Upper lobe of left lung (tissue), 6 donors: ENCODE measurements around the gene SLC14A1. TPM values are rescaled to one million over a fixed set of nuclear protein-coding genes. Genes with fewer than 3 reads are reported as not detected.

Source experiments
- ATAC-seq, 2 donors: fragments of 200-7000 bp; cut with Tn5 transposase; one replicate each; pipeline ENCODE4 v1.9.1; 2022; ENCODE audit warnings: mild to moderate bottlenecking in 2 of 2, moderate library complexity in 2 of 2; ENCODE audit not compliant: low FRiP score in 2 of 2
- DNase-seq, 2 donors: peaks; one replicate each; pipeline ENCODE4 v3.0.0-alpha.2; 2019 to 2020
- H3K27ac ChIP-seq, 4 donors: fragments of 200-600 bp; sonication (generic); one replicate each; pipeline ENCODE4 v1.5.1; 2016 to 2019
- H3K27me3 ChIP-seq, 4 donors: fragments of 200-600 bp; sonication (generic); one replicate each; pipeline ENCODE4 v1.5.1; 2017 to 2019
- H3K36me3 ChIP-seq, 4 donors: fragments of 200-600 bp; sonication (generic); one replicate each; pipeline ENCODE4 v1.5.1; 2016 to 2019
- H3K4me1 ChIP-seq, 4 donors: fragments of 200-600 bp; sonication (generic); one replicate each; pipeline ENCODE4 v1.5.1; 2018 to 2019
- H3K4me3 ChIP-seq, 4 donors: fragments of 200-600 bp; sonication (generic); one replicate each; pipeline ENCODE4 v1.5.1; 2017 to 2019; ENCODE audit warnings: mild to moderate bottlenecking in 2 of 4, moderate library complexity in 1 of 4
- H3K9me3 ChIP-seq, 4 donors: fragments of 200-600 bp; sonication (generic); one replicate each; pipeline ENCODE4 v1.5.1; 2018 to 2019
- CTCF ChIP-seq, 6 experiments: fragments of 450-650 bp in 4 of 6; fragments of 200-600 bp in 2 of 6; sonication (generic) in 2 of 6; IDR thresholded peaks; one replicate each; pipeline ENCODE4 v1.5.1; 2016 to 2019; ENCODE audit warnings: antibody characterized with exemption in 6 of 6
- EP300 ChIP-seq, 4 donors: sonication (generic); formaldehyde crosslinking; IDR thresholded peaks; one replicate each; pipeline ENCODE4 v1.5.1; 2017; ENCODE audit warnings: antibody characterized with exemption in 4 of 4, control low read depth in 2 of 4
- POLR2A ChIP-seq, 4 donors: fragments of 450-650 bp; IDR thresholded peaks; one replicate each; pipeline ENCODE4 v1.5.1; 2016 to 2017; ENCODE audit warnings: antibody characterized with exemption in 4 of 4, mild to moderate bottlenecking in 2 of 4
- POLR2AphosphoS5 ChIP-seq, 2 donors: sonication (generic); formaldehyde crosslinking; IDR thresholded peaks; one replicate each; pipeline ENCODE4 v1.5.1; 2017; ENCODE audit warnings: antibody characterized with exemption in 2 of 2
- WGBS, 2 donors: methylation state at CpG; one replicate each; pipeline ENCODE4 v1.1.5; 2017 to 2018; 5-methylcytosine and 5-hydroxymethylcytosine counted together
- total RNA-seq, 6 donors: library from RNA; depleted of rRNA in 4 of 6; stranded (reverse); fragments of >200 nt in 4 of 6; gene quantifications; one replicate each; pipeline versions ENCODE4 v1.1.0 to v1.2.1, GENCODE V29; 2016 to 2021
- donor health status: DM: no; HTN: no; CAD: no; lungs with moderate emphysema.
- donor health status: DM: no; HTN: yes; CAD: no; lungs with severe emphysema.

Gene SLC14A1
- total RNA-seq, 6 donors from 2014 or later, result 5.5 to 33.1 (median 6.8) TPM; not detected in 1

DNA sequence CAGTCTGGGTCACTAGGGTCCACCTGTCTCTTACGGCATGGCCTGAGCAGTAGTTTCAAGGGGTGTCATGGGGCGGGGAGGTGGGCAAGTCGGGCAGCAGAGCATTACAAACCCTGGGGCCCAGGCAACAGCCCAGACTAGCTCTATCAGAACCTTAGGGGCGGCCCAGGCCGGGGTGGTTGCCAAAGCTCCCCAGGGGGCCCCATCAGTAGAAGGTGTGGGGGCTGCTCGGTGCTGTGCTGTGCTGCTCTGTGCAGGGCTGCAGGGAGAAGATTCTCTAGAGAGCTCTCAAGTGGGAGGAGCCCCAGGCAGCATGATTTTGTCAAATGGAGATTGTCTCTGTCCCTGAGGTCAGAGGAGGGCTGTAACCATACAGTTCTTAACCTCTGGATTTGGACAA lies 36.4 kb upstream of the SLC14A1 start:
- no peak for TF ChIP-seq POLR2AphosphoS5 (IDR thresholded peaks at IDR 0.05)
- TF ChIP-seq EP300 (IDR thresholded peaks at IDR 0.05), result no peak
- TF ChIP-seq POLR2A (IDR thresholded peaks at IDR 0.05), result no peak
- no peak for TF ChIP-seq CTCF (IDR thresholded peaks at IDR 0.05)
- H3K27ac ChIP-seq, result peak overlapping the region in 3 of 4 donors; percentile 4 to 69 (median 54)
- no peaks in the 10 kb centered on the region for H3K36me3 ChIP-seq
- peak; percentile 18 to 23 for ATAC-seq
- WGBS, 2 donors, result 54 to 69% methylated on average over 6 of the region's 6 CpGs
- peak overlapping the region in 2 of 4 donors; percentile 0 to 13 for H3K4me3 ChIP-seq
- peak in 1 of 2 donors; percentile 40 for DNase-seq
- no peaks in the 10 kb centered on the region for H3K9me3 ChIP-seq
- H3K27me3 ChIP-seq, result no peaks in the 10 kb centered on the region
- H3K4me1 ChIP-seq, result peaks cover 6 to 17% (median 13%) of the 10 kb centered on the region in 4 donors

GRCh38 chr18:45688113-45688512 lies 35.9 kb upstream of the SLC14A1 start:
- WGBS, 2 donors, result 71 to 75% methylated on average over 3 to 4 of the region's 4 CpGs
- Histone ChIP-seq H3K27me3 (no peaks in the 10 kb centered on the region), H3K27ac (peak overlapping the region in 2 of 4 donors; percentile 54 to 69), H3K9me3 (no peaks in the 10 kb centered on the region), H3K36me3 (no peaks in the 10 kb centered on the region), H3K4me1 (peaks cover 6 to 17% (median 13%) of the 10 kb centered on the region in 4 donors), H3K4me3 (no peak overlapping the region)
- no peak for ATAC-seq
- DNase-seq, result no peak
- TF ChIP-seq POLR2A (IDR thresholded peaks at IDR 0.05) (no peak), EP300 (IDR thresholded peaks at IDR 0.05) (no peak), CTCF (IDR thresholded peaks at IDR 0.05) (no peak), POLR2AphosphoS5 (IDR thresholded peaks at IDR 0.05) (no peak)

GRCh38 chr18:45688833-45689232 lies 35.1 kb upstream of the SLC14A1 start:
- WGBS, 2 donors, result 62 to 64% methylated on average over 4 of the region's 4 CpGs
- DNase-seq (peak in 1 of 2 donors; percentile 33), ATAC-seq (no peak)
- no peak overlapping the region for H3K27ac ChIP-seq
- no peaks in the 10 kb centered on the region for H3K27me3 ChIP-seq
- H3K4me3 ChIP-seq, result no peak overlapping the region
- no peaks in the 10 kb centered on the region for H3K9me3 ChIP-seq
- no peaks in the 10 kb centered on the region for H3K36me3 ChIP-seq
- H3K4me1 ChIP-seq, result peaks cover 6 to 17% (median 10%) of the 10 kb centered on the region in 4 donors
- TF ChIP-seq POLR2AphosphoS5 (IDR thresholded peaks at IDR 0.05), result no peak
- no peak for TF ChIP-seq EP300 (IDR thresholded peaks at IDR 0.05)
- TF ChIP-seq POLR2A (IDR thresholded peaks at IDR 0.05), result no peak
- TF ChIP-seq CTCF (IDR thresholded peaks at IDR 0.05), result no peak

GRCh38 chr18:45689396-45689795 lies 34.6 kb upstream of the SLC14A1 start:
- WGBS, 2 donors, result 81 to 87% methylated on average over 2 to 4 of the region's 4 CpGs
- H3K27me3 ChIP-seq, result no peaks in the 10 kb centered on the region
- no peak for TF ChIP-seq POLR2AphosphoS5 (IDR thresholded peaks at IDR 0.05)
- no peak for TF ChIP-seq CTCF (IDR thresholded peaks at IDR 0.05)
- no peak for TF ChIP-seq POLR2A (IDR thresholded peaks at IDR 0.05)
- no peak overlapping the region for H3K27ac ChIP-seq
- ATAC-seq, result no peak
- H3K4me3 ChIP-seq, result no peak overlapping the region
- no peak for DNase-seq
- H3K36me3 ChIP-seq, result no peaks in the 10 kb centered on the region
- H3K4me1 ChIP-seq, result peaks cover 6 to 17% (median 10%) of the 10 kb centered on the region in 4 donors
- no peaks in the 10 kb centered on the region for H3K9me3 ChIP-seq
